Measurements from ENCODE around the gene OR10H4. TPM values are rescaled to one million over a fixed set of nuclear protein-coding genes. Genes with fewer than 3 reads are reported as not detected.

The OR10H4 gene
- total and polyA plus RNA-seq, 2 experiments from 2014 or later, result not detected

DNA sequence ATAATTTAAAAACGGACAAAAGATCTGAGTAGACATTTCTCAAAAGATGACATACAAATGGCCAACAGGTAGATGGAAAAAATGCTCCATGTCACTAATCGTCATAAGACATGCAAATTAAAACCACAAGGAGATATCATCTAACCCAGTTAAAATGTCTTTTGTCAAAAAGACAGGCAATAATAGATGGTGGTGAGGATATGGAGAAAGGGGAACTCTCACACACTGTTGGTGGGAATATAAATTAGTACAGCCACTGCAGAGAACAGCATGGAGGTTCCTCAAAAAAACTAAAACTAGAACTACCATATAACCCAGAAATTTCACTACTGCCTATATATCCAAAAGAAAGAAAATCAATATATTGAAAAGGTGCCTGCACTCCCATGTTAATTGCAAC, 37.9 kb downstream of the OR10H4 start (continued):
- TF ChIP-seq, protein P1, sequence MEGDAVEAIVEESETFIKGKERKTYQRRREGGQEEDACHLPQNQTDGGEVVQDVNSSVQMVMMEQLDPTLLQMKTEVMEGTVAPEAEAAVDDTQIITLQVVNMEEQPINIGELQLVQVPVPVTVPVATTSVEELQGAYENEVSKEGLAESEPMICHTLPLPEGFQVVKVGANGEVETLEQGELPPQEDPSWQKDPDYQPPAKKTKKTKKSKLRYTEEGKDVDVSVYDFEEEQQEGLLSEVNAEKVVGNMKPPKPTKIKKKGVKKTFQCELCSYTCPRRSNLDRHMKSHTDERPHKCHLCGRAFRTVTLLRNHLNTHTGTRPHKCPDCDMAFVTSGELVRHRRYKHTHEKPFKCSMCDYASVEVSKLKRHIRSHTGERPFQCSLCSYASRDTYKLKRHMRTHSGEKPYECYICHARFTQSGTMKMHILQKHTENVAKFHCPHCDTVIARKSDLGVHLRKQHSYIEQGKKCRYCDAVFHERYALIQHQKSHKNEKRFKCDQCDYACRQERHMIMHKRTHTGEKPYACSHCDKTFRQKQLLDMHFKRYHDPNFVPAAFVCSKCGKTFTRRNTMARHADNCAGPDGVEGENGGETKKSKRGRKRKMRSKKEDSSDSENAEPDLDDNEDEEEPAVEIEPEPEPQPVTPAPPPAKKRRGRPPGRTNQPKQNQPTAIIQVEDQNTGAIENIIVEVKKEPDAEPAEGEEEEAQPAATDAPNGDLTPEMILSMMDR (conservative IDR thresholded peaks at IDR 0.05; ENCODE audit: low read depth in 2 of 2), result no peak

DNA sequence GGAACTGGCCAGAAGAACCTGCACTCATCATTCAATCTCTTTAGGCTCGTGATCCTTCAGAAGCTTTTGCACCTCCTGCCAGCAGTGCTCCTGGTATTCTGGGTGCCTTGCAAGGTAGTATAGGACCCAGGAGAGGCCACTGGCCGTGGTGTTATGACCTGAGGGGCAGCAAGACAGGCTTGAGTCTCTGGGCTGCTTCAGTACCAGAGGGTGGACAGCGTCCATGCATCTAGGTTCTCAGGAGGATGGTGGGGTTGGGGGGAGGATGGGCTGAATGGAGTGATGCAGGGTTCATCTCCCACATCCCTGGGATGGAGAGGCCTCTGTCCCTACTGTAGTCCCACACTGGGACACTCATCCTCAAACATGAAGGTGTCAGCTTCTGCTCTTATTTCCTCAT, 41.1 kb downstream of the OR10H4 start:
- ATAC-seq, result no peak

More for the DNA sequence above, 41.1 kb downstream of the OR10H4 start:
- no peaks in the 10 kb centered on the region for H3K27me3 ChIP-seq (ENCODE audit: insufficient read depth)
- H3K9me2 ChIP-seq (ENCODE audit: insufficient read depth), result no peaks in the 10 kb centered on the region
- H3K4me3 ChIP-seq, result no peak overlapping the region
- Mint-ChIP-seq H3K27ac (no peak overlapping the region), H3K4me1 (no peaks in the 10 kb centered on the region), H3K36me3 (ENCODE audit: low read depth) (peaks cover 21% of the 10 kb centered on the region), H3K9me3 (peaks cover 93% of the 10 kb centered on the region), H3K4me3 (no peak overlapping the region), H3K27me3 (ENCODE audit: insufficient read depth, low read depth, poor library complexity) (peaks cover 3% of the 10 kb centered on the region)
- no peaks in the 10 kb centered on the region for H4K20me1 ChIP-seq (replicated peaks; ENCODE audit: insufficient read depth)
- H2AFZ ChIP-seq, result no peak overlapping the region
- H3K27ac ChIP-seq (ENCODE audit: low read depth), result no peak overlapping the region
- H3K79me2 ChIP-seq (replicated peaks; ENCODE audit: insufficient read depth), result no peaks in the 10 kb centered on the region
- TF ChIP-seq NANOG (IDR thresholded peaks at IDR 0.05; ENCODE audit: borderline replicate concordance) (no peak), JUNB (IDR thresholded peaks at IDR 0.05; ENCODE audit: unreplicated experiment) (no peak), ZNF331 (CRISPR knock-in tag; IDR thresholded peaks at IDR 0.05; ENCODE audit: low read depth) (no peak), CREB1 (CRISPR knock-in tag; IDR thresholded peaks at IDR 0.05; ENCODE audit: low read depth) (no peak)
- TF ChIP-seq, protein P1 (conservative IDR thresholded peaks at IDR 0.05; ENCODE audit: low read depth in 2 of 2), result no peak
- TF ChIP-seq, protein P2, sequence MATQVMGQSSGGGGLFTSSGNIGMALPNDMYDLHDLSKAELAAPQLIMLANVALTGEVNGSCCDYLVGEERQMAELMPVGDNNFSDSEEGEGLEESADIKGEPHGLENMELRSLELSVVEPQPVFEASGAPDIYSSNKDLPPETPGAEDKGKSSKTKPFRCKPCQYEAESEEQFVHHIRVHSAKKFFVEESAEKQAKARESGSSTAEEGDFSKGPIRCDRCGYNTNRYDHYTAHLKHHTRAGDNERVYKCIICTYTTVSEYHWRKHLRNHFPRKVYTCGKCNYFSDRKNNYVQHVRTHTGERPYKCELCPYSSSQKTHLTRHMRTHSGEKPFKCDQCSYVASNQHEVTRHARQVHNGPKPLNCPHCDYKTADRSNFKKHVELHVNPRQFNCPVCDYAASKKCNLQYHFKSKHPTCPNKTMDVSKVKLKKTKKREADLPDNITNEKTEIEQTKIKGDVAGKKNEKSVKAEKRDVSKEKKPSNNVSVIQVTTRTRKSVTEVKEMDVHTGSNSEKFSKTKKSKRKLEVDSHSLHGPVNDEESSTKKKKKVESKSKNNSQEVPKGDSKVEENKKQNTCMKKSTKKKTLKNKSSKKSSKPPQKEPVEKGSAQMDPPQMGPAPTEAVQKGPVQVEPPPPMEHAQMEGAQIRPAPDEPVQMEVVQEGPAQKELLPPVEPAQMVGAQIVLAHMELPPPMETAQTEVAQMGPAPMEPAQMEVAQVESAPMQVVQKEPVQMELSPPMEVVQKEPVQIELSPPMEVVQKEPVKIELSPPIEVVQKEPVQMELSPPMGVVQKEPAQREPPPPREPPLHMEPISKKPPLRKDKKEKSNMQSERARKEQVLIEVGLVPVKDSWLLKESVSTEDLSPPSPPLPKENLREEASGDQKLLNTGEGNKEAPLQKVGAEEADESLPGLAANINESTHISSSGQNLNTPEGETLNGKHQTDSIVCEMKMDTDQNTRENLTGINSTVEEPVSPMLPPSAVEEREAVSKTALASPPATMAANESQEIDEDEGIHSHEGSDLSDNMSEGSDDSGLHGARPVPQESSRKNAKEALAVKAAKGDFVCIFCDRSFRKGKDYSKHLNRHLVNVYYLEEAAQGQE (IDR thresholded peaks at IDR 0.05; ENCODE audit: unreplicated experiment), result no peak
- TF ChIP-seq, protein P3, sequence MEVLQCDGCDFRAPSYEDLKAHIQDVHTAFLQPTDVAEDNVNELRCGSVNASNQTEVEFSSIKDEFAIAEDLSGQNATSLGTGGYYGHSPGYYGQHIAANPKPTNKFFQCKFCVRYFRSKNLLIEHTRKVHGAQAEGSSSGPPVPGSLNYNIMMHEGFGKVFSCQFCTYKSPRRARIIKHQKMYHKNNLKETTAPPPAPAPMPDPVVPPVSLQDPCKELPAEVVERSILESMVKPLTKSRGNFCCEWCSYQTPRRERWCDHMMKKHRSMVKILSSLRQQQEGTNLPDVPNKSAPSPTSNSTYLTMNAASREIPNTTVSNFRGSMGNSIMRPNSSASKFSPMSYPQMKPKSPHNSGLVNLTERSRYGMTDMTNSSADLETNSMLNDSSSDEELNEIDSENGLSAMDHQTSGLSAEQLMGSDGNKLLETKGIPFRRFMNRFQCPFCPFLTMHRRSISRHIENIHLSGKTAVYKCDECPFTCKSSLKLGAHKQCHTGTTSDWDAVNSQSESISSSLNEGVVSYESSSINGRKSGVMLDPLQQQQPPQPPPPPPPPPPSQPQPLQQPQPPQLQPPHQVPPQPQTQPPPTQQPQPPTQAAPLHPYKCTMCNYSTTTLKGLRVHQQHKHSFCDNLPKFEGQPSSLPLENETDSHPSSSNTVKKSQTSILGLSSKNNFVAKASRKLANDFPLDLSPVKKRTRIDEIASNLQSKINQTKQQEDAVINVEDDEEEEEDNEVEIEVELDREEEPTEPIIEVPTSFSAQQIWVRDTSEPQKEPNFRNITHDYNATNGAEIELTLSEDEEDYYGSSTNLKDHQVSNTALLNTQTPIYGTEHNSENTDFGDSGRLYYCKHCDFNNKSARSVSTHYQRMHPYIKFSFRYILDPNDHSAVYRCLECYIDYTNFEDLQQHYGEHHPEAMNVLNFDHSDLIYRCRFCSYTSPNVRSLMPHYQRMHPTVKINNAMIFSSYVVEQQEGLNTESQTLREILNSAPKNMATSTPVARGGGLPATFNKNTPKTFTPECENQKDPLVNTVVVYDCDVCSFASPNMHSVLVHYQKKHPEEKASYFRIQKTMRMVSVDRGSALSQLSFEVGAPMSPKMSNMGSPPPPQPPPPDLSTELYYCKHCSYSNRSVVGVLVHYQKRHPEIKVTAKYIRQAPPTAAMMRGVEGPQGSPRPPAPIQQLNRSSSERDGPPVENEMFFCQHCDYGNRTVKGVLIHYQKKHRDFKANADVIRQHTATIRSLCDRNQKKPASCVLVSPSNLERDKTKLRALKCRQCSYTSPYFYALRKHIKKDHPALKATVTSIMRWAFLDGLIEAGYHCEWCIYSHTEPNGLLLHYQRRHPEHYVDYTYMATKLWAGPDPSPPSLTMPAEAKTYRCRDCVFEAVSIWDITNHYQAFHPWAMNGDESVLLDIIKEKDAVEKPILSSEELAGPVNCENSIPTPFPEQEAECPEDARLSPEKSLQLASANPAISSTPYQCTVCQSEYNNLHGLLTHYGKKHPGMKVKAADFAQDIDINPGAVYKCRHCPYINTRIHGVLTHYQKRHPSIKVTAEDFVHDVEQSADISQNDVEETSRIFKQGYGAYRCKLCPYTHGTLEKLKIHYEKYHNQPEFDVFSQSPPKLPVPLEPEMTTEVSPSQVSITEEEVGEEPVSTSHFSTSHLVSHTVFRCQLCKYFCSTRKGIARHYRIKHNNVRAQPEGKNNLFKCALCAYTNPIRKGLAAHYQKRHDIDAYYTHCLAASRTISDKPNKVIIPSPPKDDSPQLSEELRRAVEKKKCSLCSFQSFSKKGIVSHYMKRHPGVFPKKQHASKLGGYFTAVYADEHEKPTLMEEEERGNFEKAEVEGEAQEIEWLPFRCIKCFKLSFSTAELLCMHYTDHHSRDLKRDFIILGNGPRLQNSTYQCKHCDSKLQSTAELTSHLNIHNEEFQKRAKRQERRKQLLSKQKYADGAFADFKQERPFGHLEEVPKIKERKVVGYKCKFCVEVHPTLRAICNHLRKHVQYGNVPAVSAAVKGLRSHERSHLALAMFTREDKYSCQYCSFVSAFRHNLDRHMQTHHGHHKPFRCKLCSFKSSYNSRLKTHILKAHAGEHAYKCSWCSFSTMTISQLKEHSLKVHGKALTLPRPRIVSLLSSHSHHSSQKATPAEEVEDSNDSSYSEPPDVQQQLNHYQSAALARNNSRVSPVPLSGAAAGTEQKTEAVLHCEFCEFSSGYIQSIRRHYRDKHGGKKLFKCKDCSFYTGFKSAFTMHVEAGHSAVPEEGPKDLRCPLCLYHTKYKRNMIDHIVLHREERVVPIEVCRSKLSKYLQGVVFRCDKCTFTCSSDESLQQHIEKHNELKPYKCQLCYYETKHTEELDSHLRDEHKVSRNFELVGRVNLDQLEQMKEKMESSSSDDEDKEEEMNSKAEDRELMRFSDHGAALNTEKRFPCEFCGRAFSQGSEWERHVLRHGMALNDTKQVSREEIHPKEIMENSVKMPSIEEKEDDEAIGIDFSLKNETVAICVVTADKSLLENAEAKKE (CRISPR knock-in tag; IDR thresholded peaks at IDR 0.05), result no peak
- no peaks in the 10 kb centered on the region for H3F3A ChIP-seq (replicated peaks; ENCODE audit: low read depth)
- no peak for DNase-seq (ENCODE audit: low spot score)
- no peaks in the 10 kb centered on the region; the same call in 1 of the 2 replicates for H3K36me3 ChIP-seq (ENCODE audit: insufficient read depth)
- no peak overlapping the region for H3K4me2 ChIP-seq
- no peaks in the 10 kb centered on the region for H3K4me1 ChIP-seq (ENCODE audit: insufficient read depth)
